B cell (primary cell): ENCODE measurements around the gene SLC44A1.

ENCODE experiments used
- CTCF ChIP-seq: fragments of 200-600 bp; IDR thresholded peaks from one replicate; pipeline ENCODE4 v1.8.0; 2022; ENCODE audit warnings: antibody characterized with exemption, mild to moderate bottlenecking
- EZH2 ChIP-seq: IDR thresholded peaks from 2 replicates; pipeline ENCODE4 v1.6.1; 2012; ENCODE audit warnings: borderline replicate concordance, low read depth, mild to moderate bottlenecking, moderate library complexity, low read length; ENCODE audit not compliant: insufficient read depth, poor library complexity, severe bottlenecking

GRCh38 chr9:105278751-105279150 is 34.3 kb downstream of the SLC44A1 start:
- no peak for TF ChIP-seq CTCF
- no peak for TF ChIP-seq EZH2
